WTC11 (cell line): ENCODE data around the gene BCAS1. TPM values are rescaled to one million over a fixed set of nuclear protein-coding genes. Genes with fewer than 3 reads are reported as not detected.

ENCODE experiments used
- ATAC-seq: fragments of 200-7000 bp; cut with Tn5 transposase; 2 replicates; pipeline ENCODE4 v1.10.0; 2021; ENCODE audit warnings: mild to moderate bottlenecking, moderate library complexity
- CTCF ChIA-PET: fragments of 300-600 bp; sonication (Branson Sonifier 250); formaldehyde crosslinking; loops from one replicate; lab custom pipeline; 2021; ENCODE audit warnings: antibody characterized with exemption; lab: Charles Lee
- POLR2A ChIA-PET: fragments of 350-600 bp; sonication (Branson Sonifier 250); formaldehyde crosslinking; loops from one replicate; lab custom pipeline; 2021; ENCODE audit warnings: antibody characterized with exemption; lab: Charles Lee
- DNase-seq: peaks from one replicate; pipeline ENCODE4 v3.0.0; 2021; ENCODE audit warnings: low spot score
- H3K27ac Mint-ChIP-seq: 2 replicates; pipeline ENCODE4 v1.8.0; 2021; ENCODE audit warnings: mixed read lengths
- H3K27me3 Mint-ChIP-seq: 2 replicates; pipeline ENCODE4 v1.8.0; 2021; ENCODE audit warnings: low read depth, mild to moderate bottlenecking, moderate library complexity, mixed read lengths
- H3K36me3 Mint-ChIP-seq: 2 replicates; pipeline ENCODE4 v1.8.0; 2021; ENCODE audit warnings: mixed read lengths
- H3K4me1 Mint-ChIP-seq: 2 replicates; pipeline ENCODE4 v1.8.0; 2022; ENCODE audit warnings: mixed read lengths
- H3K4me3 Mint-ChIP-seq: 2 replicates; pipeline ENCODE4 v1.8.0; 2021; ENCODE audit warnings: mild to moderate bottlenecking, moderate library complexity, mixed read lengths
- H3K9me3 Mint-ChIP-seq: 2 replicates; pipeline ENCODE4 v1.8.0; 2021; ENCODE audit warnings: mixed read lengths
- FOXP1 ChIP-seq: sonication (generic); formaldehyde crosslinking; IDR thresholded peaks from 2 replicates; pipeline ENCODE4 v1.8.0; 2022; ENCODE audit warnings: missing genetic modification reagents, mild to moderate bottlenecking, moderate library complexity, borderline replicate concordance
- GTF2I ChIP-seq: fragments of 250-450 bp; sonication (Bioruptor Pico); conservative IDR thresholded peaks from 2 replicates; pipeline ENCODE4 v1.4.0; 2021; ENCODE audit warnings: mild to moderate bottlenecking
- IRF2 ChIP-seq: sonication (generic); formaldehyde crosslinking; IDR thresholded peaks from 2 replicates; pipeline ENCODE4 v1.8.0; 2022; ENCODE audit warnings: low read depth, missing genetic modification reagents, borderline replicate concordance
- JAZF1 ChIP-seq: fragments of 250-450 bp; sonication (Bioruptor Pico); IDR thresholded peaks from 2 replicates; pipeline ENCODE4 v1.9.0; 2021; ENCODE audit warnings: moderate library complexity, mild to moderate bottlenecking, inconsistent platforms
- JUN ChIP-seq: sonication (generic); formaldehyde crosslinking; IDR thresholded peaks from 2 replicates; pipeline ENCODE4 v1.8.0; 2023; ENCODE audit warnings: mild to moderate bottlenecking, missing genetic modification reagents
- OVOL2 ChIP-seq: fragments of 250-450 bp; sonication (Bioruptor Pico); IDR thresholded peaks from 2 replicates; pipeline ENCODE4 v1.9.0; 2021; ENCODE audit warnings: mild to moderate bottlenecking, borderline replicate concordance
- TCF7 ChIP-seq: sonication (generic); formaldehyde crosslinking; IDR thresholded peaks from 2 replicates; pipeline ENCODE4 v1.8.0; 2022; ENCODE audit warnings: mild to moderate bottlenecking, low read depth, missing genetic modification reagents, moderate library complexity
- TEAD1 ChIP-seq: sonication (generic); formaldehyde crosslinking; IDR thresholded peaks from 2 replicates; pipeline ENCODE4 v1.8.0; 2022; ENCODE audit warnings: mild to moderate bottlenecking, missing genetic modification reagents
- ZNF138 ChIP-seq: sonication (generic); formaldehyde crosslinking; conservative IDR thresholded peaks from 2 replicates; pipeline ENCODE4 v1.8.1; 2022; ENCODE audit warnings: mild to moderate bottlenecking, moderate library complexity, missing genetic modification reagents
- ZNF396 ChIP-seq: fragments of 250-450 bp; sonication (Bioruptor Pico); IDR thresholded peaks from 2 replicates; pipeline ENCODE4 v1.8.0; 2021; ENCODE audit warnings: mild to moderate bottlenecking, moderate library complexity, borderline replicate concordance
- ZNF416 ChIP-seq: fragments of 250-450 bp; sonication (Bioruptor Pico); IDR thresholded peaks from 2 replicates; pipeline ENCODE4 v1.9.0; 2021; ENCODE audit warnings: mild to moderate bottlenecking, inconsistent platforms
- total RNA-seq: library from RNA; stranded (reverse); gene quantifications from 3 replicates; pipeline ENCODE4 v1.2.3, GENCODE V29; 2021
- TF ChIP-seq, protein P1 (sequence below): fragments of 250-450 bp; sonication (Bioruptor Pico); IDR thresholded peaks from 2 replicates; pipeline ENCODE4 v2.1.2; 2022; ENCODE audit warnings: mild to moderate bottlenecking, moderate library complexity
- TF ChIP-seq, protein P2 (sequence below): sonication (generic); formaldehyde crosslinking; IDR thresholded peaks from 2 replicates; pipeline ENCODE4 v1.8.1; 2023; ENCODE audit warnings: mild to moderate bottlenecking, missing genetic modification reagents, borderline replicate concordance
- TF ChIP-seq, protein P3 (sequence below): sonication (generic); formaldehyde crosslinking; IDR thresholded peaks from 2 replicates; pipeline ENCODE4 v1.8.1; 2022; ENCODE audit warnings: missing genetic modification reagents, borderline replicate concordance
- TF ChIP-seq, protein P4 (sequence below): sonication (generic); formaldehyde crosslinking; IDR thresholded peaks from 2 replicates; pipeline ENCODE4 v1.8.1; 2022; ENCODE audit warnings: low read depth, missing genetic modification reagents, borderline replicate concordance
- TF ChIP-seq, protein P5 (sequence below): sonication (generic); formaldehyde crosslinking; IDR thresholded peaks from 2 replicates; pipeline ENCODE4 v1.8.0; 2022; ENCODE audit warnings: mild to moderate bottlenecking, missing genetic modification reagents
- TF ChIP-seq, protein P6 (sequence below): sonication (generic); formaldehyde crosslinking; IDR thresholded peaks from 2 replicates; pipeline ENCODE4 v1.8.1; 2023; ENCODE audit warnings: mild to moderate bottlenecking, missing genetic modification reagents
- TF ChIP-seq, protein P7 (sequence below): sonication (generic); formaldehyde crosslinking; IDR thresholded peaks from 2 replicates; pipeline ENCODE4 v1.8.1; 2023; ENCODE audit warnings: mild to moderate bottlenecking, missing genetic modification reagents, moderate library complexity

BCAS1 gene
- total RNA-seq, 1 experiment from 2014 or later, result 0.11 TPM

DNA sequence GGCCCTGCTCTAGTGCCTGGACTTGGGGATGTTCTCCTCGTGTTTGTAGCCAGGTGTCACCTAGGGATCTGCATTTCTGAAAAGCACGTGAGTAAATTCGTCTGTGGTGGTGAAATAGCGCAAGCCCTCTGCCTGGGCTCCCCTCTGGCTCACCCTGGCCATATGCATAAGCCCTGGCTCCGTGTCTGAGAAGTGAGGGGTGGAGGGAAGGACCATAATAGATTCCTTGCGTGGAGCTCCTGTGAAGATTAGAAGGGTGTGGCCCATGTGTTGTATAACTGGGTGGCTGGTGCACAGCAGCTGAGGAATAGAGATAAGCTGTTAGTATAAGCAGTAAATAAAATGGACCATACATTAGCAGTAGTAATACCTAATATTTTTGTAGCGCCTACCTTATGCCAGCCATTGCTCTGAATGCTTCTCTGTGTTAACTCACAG is 4.8 kb downstream of the BCAS1 start (continued):
- TF ChIP-seq, protein P1, sequence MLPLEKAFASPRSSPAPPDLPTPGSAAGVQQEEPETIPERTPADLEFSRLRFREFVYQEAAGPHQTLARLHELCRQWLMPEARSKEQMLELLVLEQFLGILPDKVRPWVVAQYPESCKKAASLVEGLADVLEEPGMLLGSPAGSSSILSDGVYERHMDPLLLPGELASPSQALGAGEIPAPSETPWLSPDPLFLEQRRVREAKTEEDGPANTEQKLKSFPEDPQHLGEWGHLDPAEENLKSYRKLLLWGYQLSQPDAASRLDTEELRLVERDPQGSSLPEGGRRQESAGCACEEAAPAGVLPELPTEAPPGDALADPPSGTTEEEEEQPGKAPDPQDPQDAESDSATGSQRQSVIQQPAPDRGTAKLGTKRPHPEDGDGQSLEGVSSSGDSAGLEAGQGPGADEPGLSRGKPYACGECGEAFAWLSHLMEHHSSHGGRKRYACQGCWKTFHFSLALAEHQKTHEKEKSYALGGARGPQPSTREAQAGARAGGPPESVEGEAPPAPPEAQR (CRISPR knock-in tag), result no peak
- TF ChIP-seq OVOL2 (CRISPR knock-in tag), result no peak
- TF ChIP-seq, protein P2, sequence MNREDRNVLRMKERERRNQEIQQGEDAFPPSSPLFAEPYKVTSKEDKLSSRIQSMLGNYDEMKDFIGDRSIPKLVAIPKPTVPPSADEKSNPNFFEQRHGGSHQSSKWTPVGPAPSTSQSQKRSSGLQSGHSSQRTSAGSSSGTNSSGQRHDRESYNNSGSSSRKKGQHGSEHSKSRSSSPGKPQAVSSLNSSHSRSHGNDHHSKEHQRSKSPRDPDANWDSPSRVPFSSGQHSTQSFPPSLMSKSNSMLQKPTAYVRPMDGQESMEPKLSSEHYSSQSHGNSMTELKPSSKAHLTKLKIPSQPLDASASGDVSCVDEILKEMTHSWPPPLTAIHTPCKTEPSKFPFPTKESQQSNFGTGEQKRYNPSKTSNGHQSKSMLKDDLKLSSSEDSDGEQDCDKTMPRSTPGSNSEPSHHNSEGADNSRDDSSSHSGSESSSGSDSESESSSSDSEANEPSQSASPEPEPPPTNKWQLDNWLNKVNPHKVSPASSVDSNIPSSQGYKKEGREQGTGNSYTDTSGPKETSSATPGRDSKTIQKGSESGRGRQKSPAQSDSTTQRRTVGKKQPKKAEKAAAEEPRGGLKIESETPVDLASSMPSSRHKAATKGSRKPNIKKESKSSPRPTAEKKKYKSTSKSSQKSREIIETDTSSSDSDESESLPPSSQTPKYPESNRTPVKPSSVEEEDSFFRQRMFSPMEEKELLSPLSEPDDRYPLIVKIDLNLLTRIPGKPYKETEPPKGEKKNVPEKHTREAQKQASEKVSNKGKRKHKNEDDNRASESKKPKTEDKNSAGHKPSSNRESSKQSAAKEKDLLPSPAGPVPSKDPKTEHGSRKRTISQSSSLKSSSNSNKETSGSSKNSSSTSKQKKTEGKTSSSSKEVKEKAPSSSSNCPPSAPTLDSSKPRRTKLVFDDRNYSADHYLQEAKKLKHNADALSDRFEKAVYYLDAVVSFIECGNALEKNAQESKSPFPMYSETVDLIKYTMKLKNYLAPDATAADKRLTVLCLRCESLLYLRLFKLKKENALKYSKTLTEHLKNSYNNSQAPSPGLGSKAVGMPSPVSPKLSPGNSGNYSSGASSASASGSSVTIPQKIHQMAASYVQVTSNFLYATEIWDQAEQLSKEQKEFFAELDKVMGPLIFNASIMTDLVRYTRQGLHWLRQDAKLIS (CRISPR knock-in tag), result no peak

DNA sequence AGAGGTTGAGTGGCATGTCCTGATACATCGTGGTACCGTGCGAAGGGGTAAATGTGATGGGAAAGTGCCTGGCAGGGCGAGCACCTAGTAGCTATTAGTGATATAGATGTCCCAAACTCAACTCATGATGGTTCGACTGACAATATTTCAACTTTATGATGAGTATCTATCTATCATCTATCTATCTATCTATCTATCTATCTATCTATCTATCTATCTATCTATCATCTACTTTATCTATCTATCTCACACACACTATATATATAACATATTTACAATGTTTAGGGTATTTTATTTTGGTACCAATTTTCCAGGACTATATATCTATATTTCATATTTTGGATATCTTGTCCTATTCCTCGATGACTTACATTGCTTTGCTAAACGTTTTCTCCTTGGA is 5.5 kb downstream of the BCAS1 start:
- DNase-seq (no peak), ATAC-seq (no peak)
- no peak overlapping the region for H3K4me3 Mint-ChIP-seq
- CTCF ChIA-PET, result no interaction called here
- TF ChIP-seq, protein P3, sequence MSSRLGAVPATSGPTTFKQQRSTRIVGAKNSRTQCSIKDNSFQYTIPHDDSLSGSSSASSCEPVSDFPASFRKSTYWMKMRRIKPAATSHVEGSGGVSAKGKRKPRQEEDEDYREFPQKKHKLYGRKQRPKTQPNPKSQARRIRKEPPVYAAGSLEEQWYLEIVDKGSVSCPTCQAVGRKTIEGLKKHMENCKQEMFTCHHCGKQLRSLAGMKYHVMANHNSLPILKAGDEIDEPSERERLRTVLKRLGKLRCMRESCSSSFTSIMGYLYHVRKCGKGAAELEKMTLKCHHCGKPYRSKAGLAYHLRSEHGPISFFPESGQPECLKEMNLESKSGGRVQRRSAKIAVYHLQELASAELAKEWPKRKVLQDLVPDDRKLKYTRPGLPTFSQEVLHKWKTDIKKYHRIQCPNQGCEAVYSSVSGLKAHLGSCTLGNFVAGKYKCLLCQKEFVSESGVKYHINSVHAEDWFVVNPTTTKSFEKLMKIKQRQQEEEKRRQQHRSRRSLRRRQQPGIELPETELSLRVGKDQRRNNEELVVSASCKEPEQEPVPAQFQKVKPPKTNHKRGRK (CRISPR knock-in tag), result no peak
- TF ChIP-seq IRF2 (CRISPR knock-in tag), result no peak
- TF ChIP-seq, all 79 proteins: peak for 0
- Mint-ChIP-seq H3K36me3 (no peaks in the 10 kb centered on the region), H3K27me3 (no peaks in the 10 kb centered on the region), H3K9me3 (no peaks in the 10 kb centered on the region), H3K4me1 (peaks cover 27% of the 10 kb centered on the region), H3K27ac (no peak overlapping the region)
- POLR2A ChIA-PET, result no interaction called here

DNA sequence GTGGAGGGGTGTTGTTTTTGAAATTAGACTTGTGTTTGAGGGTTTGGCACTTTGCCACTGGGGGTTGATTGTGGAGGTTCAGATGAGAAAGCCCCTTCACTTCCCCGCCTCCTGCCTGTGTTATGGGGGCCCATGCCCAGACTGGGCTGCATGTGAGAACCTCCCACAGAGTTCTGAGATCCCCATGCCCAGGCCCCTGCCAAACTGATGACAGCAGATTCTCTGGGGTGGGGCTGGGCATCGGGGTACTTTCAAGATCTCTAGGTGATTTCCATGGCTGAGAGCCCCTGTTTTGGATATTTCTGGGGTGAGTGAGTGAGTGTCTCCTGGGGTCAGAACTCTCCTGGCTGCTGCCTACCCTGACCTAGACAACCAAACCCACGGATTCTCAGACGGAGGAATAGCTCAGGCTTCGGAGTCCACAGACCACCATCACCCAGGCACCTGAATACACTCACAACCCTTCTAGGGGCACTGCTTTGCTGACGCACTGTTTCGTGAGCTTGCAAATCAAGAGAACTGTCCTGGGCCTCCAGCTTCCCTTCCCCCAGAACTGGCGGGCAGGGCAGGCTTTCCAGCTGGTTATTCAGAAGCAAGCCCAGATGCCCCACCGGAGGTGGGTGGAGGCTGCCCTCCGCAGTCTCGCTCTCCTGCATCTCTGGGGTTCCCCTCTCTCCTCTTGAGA is 6.3 kb downstream of the BCAS1 start:
- no peaks in the 10 kb centered on the region for H3K36me3 Mint-ChIP-seq
- ATAC-seq (no peak), DNase-seq (no peak)
- ChIA-PET POLR2A (no interaction called here), CTCF (no interaction called here)
- H3K4me1 Mint-ChIP-seq, result peaks cover 20% of the 10 kb centered on the region
- H3K27ac Mint-ChIP-seq, result no peak overlapping the region
- no peak overlapping the region for H3K4me3 Mint-ChIP-seq
- no peaks in the 10 kb centered on the region for H3K27me3 Mint-ChIP-seq
- H3K9me3 Mint-ChIP-seq, result no peaks in the 10 kb centered on the region
- TF ChIP-seq, protein P4, sequence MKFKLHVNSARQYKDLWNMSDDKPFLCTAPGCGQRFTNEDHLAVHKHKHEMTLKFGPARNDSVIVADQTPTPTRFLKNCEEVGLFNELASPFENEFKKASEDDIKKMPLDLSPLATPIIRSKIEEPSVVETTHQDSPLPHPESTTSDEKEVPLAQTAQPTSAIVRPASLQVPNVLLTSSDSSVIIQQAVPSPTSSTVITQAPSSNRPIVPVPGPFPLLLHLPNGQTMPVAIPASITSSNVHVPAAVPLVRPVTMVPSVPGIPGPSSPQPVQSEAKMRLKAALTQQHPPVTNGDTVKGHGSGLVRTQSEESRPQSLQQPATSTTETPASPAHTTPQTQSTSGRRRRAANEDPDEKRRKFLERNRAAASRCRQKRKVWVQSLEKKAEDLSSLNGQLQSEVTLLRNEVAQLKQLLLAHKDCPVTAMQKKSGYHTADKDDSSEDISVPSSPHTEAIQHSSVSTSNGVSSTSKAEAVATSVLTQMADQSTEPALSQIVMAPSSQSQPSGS (CRISPR knock-in tag), result no peak
- TF ChIP-seq, protein P5, sequence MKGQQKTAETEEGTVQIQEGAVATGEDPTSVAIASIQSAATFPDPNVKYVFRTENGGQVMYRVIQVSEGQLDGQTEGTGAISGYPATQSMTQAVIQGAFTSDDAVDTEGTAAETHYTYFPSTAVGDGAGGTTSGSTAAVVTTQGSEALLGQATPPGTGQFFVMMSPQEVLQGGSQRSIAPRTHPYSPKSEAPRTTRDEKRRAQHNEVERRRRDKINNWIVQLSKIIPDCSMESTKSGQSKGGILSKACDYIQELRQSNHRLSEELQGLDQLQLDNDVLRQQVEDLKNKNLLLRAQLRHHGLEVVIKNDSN, result no peak
- no peak for TF ChIP-seq ZNF138 (CRISPR knock-in tag)
- TF ChIP-seq, protein P6, sequence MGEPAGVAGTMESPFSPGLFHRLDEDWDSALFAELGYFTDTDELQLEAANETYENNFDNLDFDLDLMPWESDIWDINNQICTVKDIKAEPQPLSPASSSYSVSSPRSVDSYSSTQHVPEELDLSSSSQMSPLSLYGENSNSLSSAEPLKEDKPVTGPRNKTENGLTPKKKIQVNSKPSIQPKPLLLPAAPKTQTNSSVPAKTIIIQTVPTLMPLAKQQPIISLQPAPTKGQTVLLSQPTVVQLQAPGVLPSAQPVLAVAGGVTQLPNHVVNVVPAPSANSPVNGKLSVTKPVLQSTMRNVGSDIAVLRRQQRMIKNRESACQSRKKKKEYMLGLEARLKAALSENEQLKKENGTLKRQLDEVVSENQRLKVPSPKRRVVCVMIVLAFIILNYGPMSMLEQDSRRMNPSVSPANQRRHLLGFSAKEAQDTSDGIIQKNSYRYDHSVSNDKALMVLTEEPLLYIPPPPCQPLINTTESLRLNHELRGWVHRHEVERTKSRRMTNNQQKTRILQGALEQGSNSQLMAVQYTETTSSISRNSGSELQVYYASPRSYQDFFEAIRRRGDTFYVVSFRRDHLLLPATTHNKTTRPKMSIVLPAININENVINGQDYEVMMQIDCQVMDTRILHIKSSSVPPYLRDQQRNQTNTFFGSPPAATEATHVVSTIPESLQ (CRISPR knock-in tag), result no peak
- no peak for TF ChIP-seq JUN
- TF ChIP-seq FOXP1 (CRISPR knock-in tag), result no peak
- TF ChIP-seq ZNF416 (CRISPR knock-in tag), result no peak
- TF ChIP-seq GTF2I, result no peak
- TF ChIP-seq TEAD1 (CRISPR knock-in tag), result no peak
- no peak for TF ChIP-seq ZNF396 (CRISPR knock-in tag)
- no peak for TF ChIP-seq JAZF1 (CRISPR knock-in tag)
- TF ChIP-seq, protein P7, sequence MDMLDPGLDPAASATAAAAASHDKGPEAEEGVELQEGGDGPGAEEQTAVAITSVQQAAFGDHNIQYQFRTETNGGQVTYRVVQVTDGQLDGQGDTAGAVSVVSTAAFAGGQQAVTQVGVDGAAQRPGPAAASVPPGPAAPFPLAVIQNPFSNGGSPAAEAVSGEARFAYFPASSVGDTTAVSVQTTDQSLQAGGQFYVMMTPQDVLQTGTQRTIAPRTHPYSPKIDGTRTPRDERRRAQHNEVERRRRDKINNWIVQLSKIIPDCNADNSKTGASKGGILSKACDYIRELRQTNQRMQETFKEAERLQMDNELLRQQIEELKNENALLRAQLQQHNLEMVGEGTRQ (CRISPR knock-in tag), result no peak
- no peak for TF ChIP-seq IRF2 (CRISPR knock-in tag)
- TF ChIP-seq TCF7 (CRISPR knock-in tag), result no peak
